Mammary epithelial cell (primary cell): ENCODE data around the gene GALNT10.

Source experiments
- EZH2 ChIP-seq: IDR thresholded peaks from 2 replicates; pipeline ENCODE4 v1.6.1; 2012; ENCODE audit warnings: low read length, inconsistent platforms, borderline replicate concordance
- TF ChIP-seq, protein P1 (sequence below), 2 donors: IDR thresholded peaks in 1 of 2; conservative IDR thresholded peaks in 1 of 2; 2 replicates each; pipeline ENCODE4 v1.5.1; 2011 to 2012; ENCODE audit warnings: inconsistent platforms in 2 of 2, low read length in 2 of 2, mild to moderate bottlenecking in 2 of 2, control low read depth in 1 of 2, low read depth in 1 of 2; ENCODE audit not compliant: insufficient read depth in 1 of 2; ENCODE audit errors: extremely low read depth in 1 of 2

DNA sequence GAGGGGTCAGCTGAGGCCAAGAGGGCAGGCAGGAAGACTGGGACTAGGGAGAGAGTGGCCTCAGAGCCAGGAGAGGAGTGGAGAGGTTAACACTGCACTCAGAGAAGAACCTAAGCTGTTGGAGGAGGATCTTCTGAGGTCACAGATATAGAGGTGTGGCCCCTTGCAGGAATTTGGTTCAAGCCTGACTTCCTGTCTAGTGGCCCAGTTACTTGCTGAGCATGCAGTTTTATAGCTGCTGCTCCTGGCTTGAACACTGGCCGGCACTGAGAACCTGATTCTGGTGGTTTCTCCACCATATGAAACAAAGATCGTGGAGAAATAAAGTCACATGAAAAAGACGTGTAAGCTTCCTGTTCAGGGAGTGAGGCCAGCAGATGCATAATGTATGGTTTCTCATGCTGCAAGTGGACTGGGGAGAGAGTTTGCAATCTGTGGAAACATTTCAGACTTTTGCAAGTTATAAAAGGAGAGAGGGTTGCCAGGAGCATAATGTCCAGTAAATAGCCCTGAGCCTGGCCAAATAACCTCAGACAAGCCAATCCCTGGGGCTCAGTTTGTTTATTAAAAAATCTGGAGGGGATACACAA lies 82.6 kb downstream of the GALNT10 start:
- TF ChIP-seq, protein P1, sequence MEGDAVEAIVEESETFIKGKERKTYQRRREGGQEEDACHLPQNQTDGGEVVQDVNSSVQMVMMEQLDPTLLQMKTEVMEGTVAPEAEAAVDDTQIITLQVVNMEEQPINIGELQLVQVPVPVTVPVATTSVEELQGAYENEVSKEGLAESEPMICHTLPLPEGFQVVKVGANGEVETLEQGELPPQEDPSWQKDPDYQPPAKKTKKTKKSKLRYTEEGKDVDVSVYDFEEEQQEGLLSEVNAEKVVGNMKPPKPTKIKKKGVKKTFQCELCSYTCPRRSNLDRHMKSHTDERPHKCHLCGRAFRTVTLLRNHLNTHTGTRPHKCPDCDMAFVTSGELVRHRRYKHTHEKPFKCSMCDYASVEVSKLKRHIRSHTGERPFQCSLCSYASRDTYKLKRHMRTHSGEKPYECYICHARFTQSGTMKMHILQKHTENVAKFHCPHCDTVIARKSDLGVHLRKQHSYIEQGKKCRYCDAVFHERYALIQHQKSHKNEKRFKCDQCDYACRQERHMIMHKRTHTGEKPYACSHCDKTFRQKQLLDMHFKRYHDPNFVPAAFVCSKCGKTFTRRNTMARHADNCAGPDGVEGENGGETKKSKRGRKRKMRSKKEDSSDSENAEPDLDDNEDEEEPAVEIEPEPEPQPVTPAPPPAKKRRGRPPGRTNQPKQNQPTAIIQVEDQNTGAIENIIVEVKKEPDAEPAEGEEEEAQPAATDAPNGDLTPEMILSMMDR (conservative IDR thresholded peaks at IDR 0.05 in 1 of 2, IDR thresholded peaks at IDR 0.05 in 1 of 2; ENCODE audit: extremely low read depth in 1 of 2, insufficient read depth in 1 of 2, low read depth in 1 of 2, low read length in 2 of 2), result no peak
- TF ChIP-seq EZH2, result no peak
